AG04449 (cell line): ENCODE results near the gene FHOD3.

Experiments
- CTCF ChIA-PET: fragments of 350-600 bp; formaldehyde crosslinking; extraction: SDS; loops from one replicate; lab custom pipeline; 2021; ENCODE audit warnings: antibody characterized with exemption; lab: Yijun Ruan, JAX
- POLR2A ChIA-PET: fragments of 400-600, 350-600 bp; formaldehyde crosslinking; extraction: SDS; loops from one replicate; lab custom pipeline; 2020; ENCODE audit warnings: antibody characterized with exemption, inconsistent platforms; lab: Yijun Ruan, JAX
- DNase-seq: peaks from one replicate; pipeline ENCODE4 v3.0.0-alpha.2; 2010; ENCODE audit warnings: low read depth, low spot score
- H3K4me3 ChIP-seq: 2 replicates; pipeline ENCODE4 v1.5.1; 2011; ENCODE audit warnings: low read depth, mild to moderate bottlenecking, control low read depth, low read length
- CTCF ChIP-seq: IDR thresholded peaks from one replicate; pipeline ENCODE4 v1.5.1; 2011; ENCODE audit warnings: mild to moderate bottlenecking, moderate library complexity, low read length, control low read depth, inconsistent platforms; ENCODE audit not compliant: insufficient read depth; ENCODE audit errors: missing control alignments

FHOD3 gene

GRCh38 chr18:36610661-36611060, 313.1 kb downstream of the FHOD3 start:
- CTCF ChIA-PET = interaction anchor here (1.1 kb wide), 1 partner anchor 314 kb away, joined by 3 read pairs; no protein-coding TSS in a partner anchor
- DNase-seq = no peak
- no peak for TF ChIP-seq CTCF
- no peak overlapping the region for H3K4me3 ChIP-seq
- POLR2A ChIA-PET = no interaction called here

GRCh38 chr18:36613069-36613468, 315.6 kb downstream of the FHOD3 start:
- POLR2A ChIA-PET = no interaction called here

GRCh38 chr18:36613810-36614209, 316.3 kb downstream of the FHOD3 start:
- DNase-seq = no peak
- ChIA-PET CTCF (no interaction called here), POLR2A (no interaction called here)
- no peak for TF ChIP-seq CTCF
- H3K4me3 ChIP-seq = no peak overlapping the region

More at GRCh38 chr18:36613069-36613468, 315.6 kb downstream of the FHOD3 start:
- TF ChIP-seq CTCF = no peak
- H3K4me3 ChIP-seq = no peak overlapping the region
- CTCF ChIA-PET = interaction anchor here (0.6 kb wide), 1 partner anchor 198 kb away, joined by 3 read pairs; no protein-coding TSS in a partner anchor
- no peak for DNase-seq

GRCh38 chr18:36620788-36621187, 323.3 kb downstream of the FHOD3 start:
- TF ChIP-seq CTCF = no peak
- ChIA-PET CTCF (interaction anchor here (0.6 to 1.5 kb wide), 5 partner anchors 9 to 112 kb away, joined by 3 to 4 read pairs (median 3); no protein-coding TSS in a partner anchor), POLR2A (no interaction called here)
- H3K4me3 ChIP-seq = no peak overlapping the region
- DNase-seq = no peak

GRCh38 chr18:36622610-36623009, 325.1 kb downstream of the FHOD3 start:
- ChIA-PET CTCF (no interaction called here), POLR2A (no interaction called here)
- no peak for TF ChIP-seq CTCF
- DNase-seq = no peak
- no peak overlapping the region for H3K4me3 ChIP-seq

GRCh38 chr18:36623091-36623490, 325.6 kb downstream of the FHOD3 start:
- no peak overlapping the region for H3K4me3 ChIP-seq
- POLR2A ChIA-PET = no interaction called here
- CTCF ChIA-PET = no interaction called here
- no peak for TF ChIP-seq CTCF
- DNase-seq = no peak
